Right atrium auricular region (tissue), 2 donors: Measurements from ENCODE around the gene UBAP1L. TPM values are rescaled to one million over a fixed set of nuclear protein-coding genes. Genes with fewer than 3 reads are reported as not detected.
A peak's percentile ranks its signal among the peaks of the same experiment; 100 is the strongest.

Source experiments
- DNase-seq: peaks from one replicate; pipeline ENCODE4 v3.0.0-alpha.2; 2019; ENCODE audit warnings: low spot score
- H3K27ac ChIP-seq, 2 donors: fragments of 200-600 bp; sonication (generic); 1 replicate in 1 of 2; 2 replicates in 1 of 2; pipeline ENCODE4 v1.5.1; 2016 to 2019
- H3K27me3 ChIP-seq, 2 donors: fragments of 200-600 bp; sonication (generic); one replicate each; pipeline versions ENCODE4 v1.5.1 to v1.6.0; 2017 to 2019
- H3K36me3 ChIP-seq: fragments of 200-600 bp; sonication (generic); one replicate; pipeline ENCODE4 v1.5.1; 2016
- H3K4me1 ChIP-seq, 2 donors: fragments of 200-600 bp; sonication (generic); one replicate each; pipeline versions ENCODE4 v1.5.1 to v1.6.0; 2017 to 2019
- H3K4me3 ChIP-seq, 2 donors: fragments of 200-600 bp; sonication (generic); 1 replicate in 1 of 2; 2 replicates in 1 of 2; pipeline ENCODE4 v1.5.1; 2017 to 2019; ENCODE audit warnings: mild to moderate bottlenecking in 1 of 2, moderate library complexity in 1 of 2
- H3K9me3 ChIP-seq, 2 donors: fragments of 200-600 bp; sonication (generic); one replicate each; pipeline ENCODE4 v1.5.1; 2019
- CTCF ChIP-seq, 2 donors: fragments of 200-600 bp; sonication (generic); IDR thresholded peaks; one replicate each; pipeline ENCODE4 v1.5.1; 2019; ENCODE audit warnings: antibody characterized with exemption in 2 of 2
- total RNA-seq, 2 donors: library from RNA; depleted of rRNA; stranded (reverse); fragments of >200 nt; gene quantifications; one replicate each; pipeline ENCODE4 v1.1.0, GENCODE V29; 2016

The UBAP1L gene
- total RNA-seq, 2 donors from 2014 or later, result 0.48 to 1.1 TPM

DNA sequence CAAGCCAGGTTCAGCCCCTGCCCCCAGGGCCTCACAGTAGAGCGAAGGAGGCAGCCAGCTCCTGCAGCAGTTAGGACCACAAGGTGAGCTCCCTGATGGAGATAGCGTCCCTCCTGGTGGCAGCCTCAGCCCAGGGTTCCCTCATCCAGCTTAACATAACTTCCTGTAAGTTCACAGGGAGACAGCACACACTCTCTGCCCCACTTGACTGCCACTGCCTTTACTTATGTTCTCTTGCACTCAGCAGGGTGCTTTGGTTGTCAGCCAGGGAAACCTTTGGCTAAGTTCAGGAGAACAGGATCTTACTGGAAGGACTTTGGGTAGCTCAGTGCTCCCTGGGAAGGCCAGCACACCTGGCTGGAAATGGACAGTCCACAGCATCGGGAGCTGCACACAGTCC, 27.6 kb downstream of the UBAP1L start:
- Histone ChIP-seq H3K27me3 (no peaks in the 10 kb centered on the region), H3K27ac (peak overlapping the region; percentile 80 to 98), H3K9me3 (no peaks in the 10 kb centered on the region), H3K4me3 (no peak overlapping the region), H3K36me3 (no peaks in the 10 kb centered on the region), H3K4me1 (peaks cover 0 to 79% of the 10 kb centered on the region in 2 donors)
- no peak for DNase-seq
- TF ChIP-seq CTCF (IDR thresholded peaks at IDR 0.05), result no peak

DNA sequence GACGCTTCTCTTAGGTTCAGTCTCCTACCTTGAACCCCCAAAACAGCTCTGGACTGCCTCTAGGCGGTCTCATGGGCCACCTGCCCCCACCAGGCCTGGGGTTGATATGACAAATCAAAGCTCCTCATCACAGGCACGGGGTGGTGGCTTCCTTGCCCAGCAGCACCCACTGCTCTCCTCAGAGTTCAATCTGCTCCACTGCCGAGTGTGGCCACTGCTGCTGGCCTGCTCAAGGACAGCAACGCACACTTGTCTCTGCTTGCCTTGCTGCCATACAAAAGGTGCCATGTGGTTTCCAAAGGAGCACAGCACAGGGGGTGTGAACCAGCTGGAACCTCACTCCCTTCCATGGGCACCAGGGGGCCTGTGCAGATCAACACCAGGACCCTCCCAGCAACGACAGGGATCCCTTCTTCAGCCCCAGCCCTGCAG, 28.3 kb downstream of the UBAP1L start:
- no peak for DNase-seq
- no peaks in the 10 kb centered on the region for H3K36me3 ChIP-seq
- no peaks in the 10 kb centered on the region for H3K9me3 ChIP-seq
- no peak for TF ChIP-seq CTCF (IDR thresholded peaks at IDR 0.05)
- no peaks in the 10 kb centered on the region for H3K27me3 ChIP-seq
- H3K27ac ChIP-seq, result peak overlapping the region; percentile 80 to 98
- H3K4me3 ChIP-seq, result no peak overlapping the region
- peaks cover 0 to 84% of the 10 kb centered on the region in 2 donors for H3K4me1 ChIP-seq

GRCh38 chr15:65085990-65086679, 28.9 kb downstream of the UBAP1L start:
- H3K4me3 ChIP-seq, result no peak overlapping the region
- no peak for DNase-seq
- H3K27me3 ChIP-seq, result no peaks in the 10 kb centered on the region
- peak in 1 of 2 donors; percentile 58 for TF ChIP-seq CTCF (IDR thresholded peaks at IDR 0.05)
- no peaks in the 10 kb centered on the region for H3K36me3 ChIP-seq
- H3K27ac ChIP-seq, result peak overlapping the region; percentile 80 to 98
- H3K9me3 ChIP-seq, result no peaks in the 10 kb centered on the region
- H3K4me1 ChIP-seq, result peaks cover 0 to 90% of the 10 kb centered on the region in 2 donors

DNA sequence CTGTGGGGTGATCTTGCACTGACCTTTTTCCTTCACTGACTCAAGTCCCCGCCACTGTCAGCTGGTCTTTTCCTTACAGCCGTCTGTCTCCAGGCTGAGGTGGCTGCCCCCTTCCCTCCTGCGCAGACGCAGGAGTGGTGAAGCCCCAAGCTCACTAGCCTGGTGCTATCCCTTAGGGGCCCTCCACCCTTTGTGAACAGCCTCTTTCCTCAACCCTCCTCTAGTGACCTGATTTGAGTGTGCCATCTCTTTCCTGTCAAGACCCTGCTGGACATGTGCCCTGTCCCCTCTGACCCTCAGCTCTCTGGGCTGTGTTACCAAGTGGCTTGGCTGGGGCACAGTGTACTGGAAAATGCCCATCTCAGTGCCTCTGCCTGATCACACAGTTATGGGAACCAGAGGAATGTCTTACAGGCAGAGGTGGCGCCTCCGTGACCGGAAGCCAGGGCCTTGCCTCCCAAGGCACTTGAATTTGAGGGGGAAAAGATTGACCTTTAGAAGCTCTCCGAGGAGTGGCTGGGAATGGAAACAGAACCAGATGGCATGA, 29.7 kb downstream of the UBAP1L start:
- no peak for DNase-seq
- H3K27me3 ChIP-seq, result no peaks in the 10 kb centered on the region
- TF ChIP-seq CTCF (IDR thresholded peaks at IDR 0.05), result no peak
- H3K4me3 ChIP-seq, result no peak overlapping the region
- H3K36me3 ChIP-seq, result no peaks in the 10 kb centered on the region
- H3K27ac ChIP-seq, result peak overlapping the region; percentile 80 to 98
- no peaks in the 10 kb centered on the region for H3K9me3 ChIP-seq
- H3K4me1 ChIP-seq, result peaks cover 0 to 92% of the 10 kb centered on the region in 2 donors

GRCh38 chr15:65084500-65085206, 30.3 kb downstream of the UBAP1L start:
- peaks cover 0 to 85% of the 10 kb centered on the region in 2 donors for H3K4me1 ChIP-seq
- no peak for TF ChIP-seq CTCF (IDR thresholded peaks at IDR 0.05)
- no peak for DNase-seq

More at GRCh38 chr15:65084500-65085206, 30.3 kb downstream of the UBAP1L start:
- Histone ChIP-seq H3K4me3 (no peak overlapping the region), H3K36me3 (no peaks in the 10 kb centered on the region), H3K9me3 (no peaks in the 10 kb centered on the region), H3K27ac (peak overlapping the region; percentile 80 to 98), H3K27me3 (no peaks in the 10 kb centered on the region)
